NOMO-1 treated with DMSO at 0.1 percent for 48 hours (cell line): ENCODE results near the gene OTOG.

Experiments used
- DNase-seq: peaks from one replicate; lab custom pipeline; 2025; ENCODE audit not compliant: unreplicated experiment; lab: John Stamatoyannopoulos, UW

Gene OTOG

DNA sequence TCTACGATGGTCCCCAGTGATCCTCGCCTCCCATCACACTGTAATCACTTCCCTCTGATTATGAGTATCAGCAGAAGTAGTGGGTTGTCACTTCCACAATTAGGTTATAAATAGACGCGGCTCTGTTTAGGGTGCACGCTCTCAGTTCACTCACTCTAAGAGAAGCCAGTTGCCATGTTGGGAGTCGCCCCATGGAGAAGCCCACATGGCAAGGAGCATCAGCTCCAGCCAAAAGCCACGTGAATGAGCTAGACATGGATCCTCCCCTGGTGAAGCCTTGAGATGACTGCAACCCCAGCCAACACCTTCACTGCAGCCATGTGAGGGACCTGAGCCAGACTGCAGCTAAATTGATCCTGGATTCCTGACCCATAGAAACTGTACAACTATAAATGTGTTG lies 145.9 kb downstream of the OTOG start:
- no peak for DNase-seq

DNA sequence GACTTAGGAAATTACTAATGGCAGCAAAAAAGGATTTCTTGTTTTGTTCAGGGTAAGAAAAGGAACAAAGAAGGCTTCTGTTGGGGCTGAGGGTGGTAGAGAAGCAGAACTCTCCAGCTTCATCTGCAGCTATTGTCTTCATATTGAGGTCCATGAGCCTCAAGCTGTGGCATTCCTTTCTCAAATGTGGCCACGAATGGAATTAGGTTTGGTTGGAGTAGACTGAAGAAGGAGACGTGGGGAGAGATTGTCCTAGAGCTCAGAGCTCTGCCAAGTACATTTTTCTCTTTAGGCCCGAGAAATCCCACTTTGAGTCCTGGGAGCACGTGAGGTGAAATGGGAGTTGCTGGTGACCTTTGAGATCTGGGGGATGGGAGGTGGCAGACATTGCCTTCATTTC lies 146.5 kb downstream of the OTOG start:
- DNase-seq, result no peak

- no peak for DNase-seq
Observed at GRCh38 chr11:17694494-17695110, 147.5 kb downstream of the OTOG start.

DNA sequence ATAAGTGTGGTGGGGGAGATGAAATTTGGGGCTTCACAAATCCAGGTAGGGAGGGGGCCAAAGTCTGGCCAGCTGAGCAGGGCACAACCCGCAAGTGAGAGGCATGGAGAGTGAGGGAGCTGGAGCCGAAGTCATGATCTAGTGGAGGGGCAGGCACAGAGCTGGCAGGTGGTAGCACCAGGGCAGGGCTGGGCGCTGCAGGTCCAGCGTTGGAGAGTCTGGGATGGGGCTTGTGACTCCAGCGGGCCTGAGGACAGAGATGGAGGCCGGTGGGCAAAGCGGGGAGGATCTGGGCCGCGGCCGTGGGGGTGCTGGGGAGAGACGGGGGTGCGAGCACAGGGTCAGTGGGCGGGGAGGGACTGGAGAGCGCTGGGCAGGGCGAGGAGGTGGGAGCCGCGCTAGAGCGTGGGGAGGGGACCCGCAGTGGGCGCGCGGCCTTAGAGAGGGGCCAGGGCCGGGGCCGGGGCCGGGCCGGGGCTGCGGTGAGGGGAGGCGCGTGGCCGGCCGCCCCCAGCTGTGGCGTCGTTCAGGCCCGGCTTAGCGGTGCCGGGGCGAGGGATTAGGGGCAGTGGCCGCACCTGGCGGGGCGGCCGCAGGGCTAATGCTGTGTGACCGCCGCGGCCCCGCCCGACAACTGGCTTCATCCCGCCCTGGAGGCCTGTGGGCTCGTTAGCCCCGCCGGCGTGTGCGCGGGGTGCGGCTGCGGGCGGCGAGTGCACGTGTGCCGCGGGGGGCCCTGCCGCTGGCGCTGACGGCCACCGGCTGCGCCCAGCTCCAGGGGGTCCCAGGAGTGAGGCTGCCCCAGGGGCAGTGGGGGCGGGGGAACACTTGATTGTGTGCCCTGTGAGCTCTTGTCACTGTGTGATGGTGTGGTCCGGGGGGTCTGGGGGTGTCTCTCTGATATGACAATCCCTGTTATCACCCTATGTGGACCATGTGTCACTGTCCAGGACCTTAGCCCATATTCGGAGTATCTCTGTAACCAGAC lies 148.7 kb downstream of the OTOG start:
- no peak for DNase-seq

- DNase-seq, result no peak
Observed at GRCh38 chr11:17696741-17697140, 149.7 kb downstream of the OTOG start.
